Endodermal cell (in vitro differentiated cells): ENCODE data around the gene FAM210A. TPM values are rescaled to one million over a fixed set of nuclear protein-coding genes. Genes with fewer than 3 reads are reported as not detected.

Experiments used
- DNase-seq: peaks from one replicate; pipeline ENCODE4 v3.0.0-alpha.2; 2017
- H3K27ac ChIP-seq: 2 replicates; pipeline ENCODE4 v1.5.1; 2013; ENCODE audit warnings: mild to moderate bottlenecking, low read depth, low read length, moderate library complexity
- H3K27me3 ChIP-seq: 2 replicates; pipeline ENCODE4 v1.6.1; 2013; ENCODE audit warnings: mild to moderate bottlenecking, low read length, moderate library complexity; ENCODE audit not compliant: insufficient read depth, control insufficient read depth, poor library complexity, severe bottlenecking
- H3K36me3 ChIP-seq: 2 replicates; pipeline ENCODE4 v1.7.0; 2013; ENCODE audit warnings: mild to moderate bottlenecking, low read length, moderate library complexity; ENCODE audit not compliant: control insufficient read depth, insufficient read depth
- H3K4me1 ChIP-seq: one replicate; pipeline ENCODE4 v1.7.0; 2013; ENCODE audit warnings: low read length; ENCODE audit not compliant: control insufficient read depth, insufficient read depth
- H3K4me3 ChIP-seq: 2 replicates; pipeline ENCODE4 v1.5.1; 2013; ENCODE audit warnings: mild to moderate bottlenecking, low read length, moderate library complexity
- H3K9ac ChIP-seq: 2 replicates; pipeline ENCODE4 v1.6.1; 2013; ENCODE audit warnings: mild to moderate bottlenecking, low read length, moderate library complexity; ENCODE audit not compliant: poor library complexity, severe bottlenecking; ENCODE audit errors: extremely low read depth
- H3K9me3 ChIP-seq: 2 replicates; pipeline ENCODE4 v1.6.1; 2013; ENCODE audit warnings: mild to moderate bottlenecking, low read length, moderate library complexity; ENCODE audit not compliant: control insufficient read depth
- H3K27ac Mint-ChIP-seq: 2 replicates; pipeline ENCODE4 v1.8.0; 2020; ENCODE audit warnings: mixed read lengths
- H3K27me3 Mint-ChIP-seq: 2 replicates; pipeline ENCODE4 v1.8.0; 2021; ENCODE audit warnings: mild to moderate bottlenecking, mixed read lengths; ENCODE audit not compliant: insufficient read depth
- H3K36me3 Mint-ChIP-seq: 2 replicates; pipeline ENCODE4 v1.8.0; 2020; ENCODE audit warnings: low read depth, mixed read lengths
- H3K4me1 Mint-ChIP-seq: 2 replicates; pipeline ENCODE4 v1.8.0; 2020; ENCODE audit warnings: mixed read lengths
- H3K4me3 Mint-ChIP-seq: 2 replicates; pipeline ENCODE4 v1.8.0; 2020; ENCODE audit warnings: mild to moderate bottlenecking, moderate library complexity, mixed read lengths
- H3K9me3 Mint-ChIP-seq: 2 replicates; pipeline ENCODE4 v1.8.0; 2020; ENCODE audit warnings: mild to moderate bottlenecking, mixed read lengths
- CTCF ChIP-seq: fragments of 200-600 bp; sonication (generic); conservative IDR thresholded peaks from 2 replicates; pipeline ENCODE4 v1.5.0; 2021; ENCODE audit warnings: antibody characterized with exemption, mild to moderate bottlenecking
- WGBS, 2 experiments: methylation state at CpG; one replicate each; pipeline versions ENCODE4 v1.1.5 to v1.1.7; 2013; ENCODE audit warnings: missing lambda C conversion rate in 2 of 2, mixed read lengths in 1 of 2; ENCODE audit not compliant: insufficient coverage in 1 of 2, insufficient read length in 1 of 2; 5-methylcytosine and 5-hydroxymethylcytosine counted together
- total RNA-seq, 2 donors: library from RNA; stranded (reverse); fragmentation: NEBNext Ultra II Directional in 1 of 2; extraction: Animal tissue kit (Norgen Biotek cat#: 25700) in 1 of 2; gene quantifications; 2 replicates in 1 of 2; 3 replicates in 1 of 2; pipeline ENCODE4 v1.2.1, GENCODE V29; 2021

The FAM210A gene
- total RNA-seq, 2 donors from 2014 or later: 23.2 to 27.0 TPM

GRCh38 chr18:13661779-13662256, 64.5 kb downstream of the FAM210A start:
- no peak for TF ChIP-seq CTCF
- no peaks in the 10 kb centered on the region for H3K27me3 Mint-ChIP-seq
- H3K9me3 Mint-ChIP-seq: no peaks in the 10 kb centered on the region
- no peaks in the 10 kb centered on the region for H3K4me1 ChIP-seq
- H3K27ac Mint-ChIP-seq: no peak overlapping the region
- H3K9me3 ChIP-seq: no peaks in the 10 kb centered on the region
- H3K4me1 Mint-ChIP-seq: no peaks in the 10 kb centered on the region
- H3K27me3 ChIP-seq: no peaks in the 10 kb centered on the region
- WGBS, 2 experiments: 100% methylated on average over 1 to 2 of the region's 2 CpGs
- H3K36me3 ChIP-seq: peaks cover 18% of the 10 kb centered on the region
- no peak overlapping the region for H3K4me3 Mint-ChIP-seq
- H3K9ac ChIP-seq: no peak overlapping the region
- no peak overlapping the region for H3K4me3 ChIP-seq
- peak overlapping the region; percentile 18 for H3K27ac ChIP-seq
- no peak for DNase-seq
- peaks cover 18% of the 10 kb centered on the region for H3K36me3 Mint-ChIP-seq

GRCh38 chr18:13661051-13661778, 65.1 kb downstream of the FAM210A start:
- H3K4me3 Mint-ChIP-seq: no peak overlapping the region
- WGBS, 2 experiments: 94 to 96% methylated on average over 6 to 8 of the region's 8 CpGs
- no peak overlapping the region for H3K27ac Mint-ChIP-seq
- H3K4me1 Mint-ChIP-seq: no peaks in the 10 kb centered on the region
- no peak overlapping the region for H3K4me3 ChIP-seq
- no peak overlapping the region for H3K27ac ChIP-seq
- H3K9me3 ChIP-seq: no peaks in the 10 kb centered on the region
- no peak for TF ChIP-seq CTCF
- H3K27me3 ChIP-seq: no peaks in the 10 kb centered on the region
- no peaks in the 10 kb centered on the region for H3K4me1 ChIP-seq
- H3K36me3 Mint-ChIP-seq: peaks cover 15% of the 10 kb centered on the region
- H3K27me3 Mint-ChIP-seq: no peaks in the 10 kb centered on the region
- H3K9ac ChIP-seq: no peak overlapping the region
- no peaks in the 10 kb centered on the region for H3K9me3 Mint-ChIP-seq
- peaks cover 14% of the 10 kb centered on the region for H3K36me3 ChIP-seq
- no peak for DNase-seq

- WGBS, 2 experiments: 91% methylated on average over 5 of the region's 5 CpGs; no CpG with 5 or more reads in 1 of the 2 experiments
- H3K4me1 ChIP-seq: no peaks in the 10 kb centered on the region
- H3K27me3 ChIP-seq: no peaks in the 10 kb centered on the region
- H3K9ac ChIP-seq: no peak overlapping the region
- H3K4me3 Mint-ChIP-seq: no peak overlapping the region
- peaks cover 13% of the 10 kb centered on the region for H3K36me3 Mint-ChIP-seq
- H3K9me3 ChIP-seq: no peaks in the 10 kb centered on the region
- H3K36me3 ChIP-seq: peaks cover 7% of the 10 kb centered on the region
- no peak for DNase-seq
- H3K4me3 ChIP-seq: no peak overlapping the region
- H3K27me3 Mint-ChIP-seq: no peaks in the 10 kb centered on the region
- no peak for TF ChIP-seq CTCF
- H3K4me1 Mint-ChIP-seq: no peaks in the 10 kb centered on the region
- no peak overlapping the region for H3K27ac Mint-ChIP-seq
- H3K27ac ChIP-seq: no peak overlapping the region
- H3K9me3 Mint-ChIP-seq: no peaks in the 10 kb centered on the region
Observed at GRCh38 chr18:13660510-13660909, 65.8 kb downstream of the FAM210A start.
